ENCODE measurements around the gene SSRP1. TPM values are rescaled to one million over a fixed set of nuclear protein-coding genes. Genes with fewer than 3 reads are reported as not detected.
"Not testable (repeated sequence)": the region's sequence is repeated elsewhere in the genome, so short reads cannot be mapped to it uniquely, and the experiment has no call there.

Gene SSRP1
- total and polyA plus RNA-seq, 2 experiments from 2014 or later, result 205 to 216 TPM

GRCh38 chr11:57283231-57283990, 52.3 kb downstream of the SSRP1 start:
- peaks cover 26% of the 10 kb centered on the region for H3K9me3 Mint-ChIP-seq
- no peaks in the 10 kb centered on the region for H4K20me1 ChIP-seq (replicated peaks; ENCODE audit: insufficient read depth)
- H3K27me3 Mint-ChIP-seq (ENCODE audit: insufficient read depth, low read depth, poor library complexity), result peaks cover 6% of the 10 kb centered on the region
- peaks cover 19% of the 10 kb centered on the region for H3K4me1 ChIP-seq (ENCODE audit: insufficient read depth)
- peak overlapping the region; percentile 51; the same call in 1 of the 2 replicates for H3K27ac Mint-ChIP-seq
- peaks cover 20% of the 10 kb centered on the region for H3K9me2 ChIP-seq (ENCODE audit: insufficient read depth)
- peaks cover 5% of the 10 kb centered on the region; the same call in 1 of the 2 replicates for H3K36me3 ChIP-seq (ENCODE audit: insufficient read depth)
- no peak overlapping the region; the same call in 2 of the 3 replicates for H3K4me3 Mint-ChIP-seq
- ATAC-seq (peak; percentile 87), DNase-seq (ENCODE audit: low spot score) (peak; percentile 77)
- no peaks in the 10 kb centered on the region for H3K27me3 ChIP-seq (ENCODE audit: insufficient read depth)
- peak overlapping the region; percentile 56 for H3K27ac ChIP-seq (ENCODE audit: low read depth)
- TF ChIP-seq POLR2AphosphoS5 (IDR thresholded peaks at IDR 0.05; ENCODE audit: low read depth), result 0 out of 2 replicates have a peak, but pooled peaks have one; percentile 24
- no peak for TF ChIP-seq REST (IDR thresholded peaks at IDR 0.05; ENCODE audit: unreplicated experiment)
- TF ChIP-seq NANOG (IDR thresholded peaks at IDR 0.05; ENCODE audit: borderline replicate concordance), result 0 out of 2 replicates have a peak, but pooled peaks have one; percentile 22
- TF ChIP-seq CREB1 (CRISPR knock-in tag; IDR thresholded peaks at IDR 0.05; ENCODE audit: low read depth), result no peak
- TF ChIP-seq EZH2 (IDR thresholded peaks at IDR 0.05; ENCODE audit: low read depth, unreplicated experiment), result no peak
- TF ChIP-seq, protein P1, sequence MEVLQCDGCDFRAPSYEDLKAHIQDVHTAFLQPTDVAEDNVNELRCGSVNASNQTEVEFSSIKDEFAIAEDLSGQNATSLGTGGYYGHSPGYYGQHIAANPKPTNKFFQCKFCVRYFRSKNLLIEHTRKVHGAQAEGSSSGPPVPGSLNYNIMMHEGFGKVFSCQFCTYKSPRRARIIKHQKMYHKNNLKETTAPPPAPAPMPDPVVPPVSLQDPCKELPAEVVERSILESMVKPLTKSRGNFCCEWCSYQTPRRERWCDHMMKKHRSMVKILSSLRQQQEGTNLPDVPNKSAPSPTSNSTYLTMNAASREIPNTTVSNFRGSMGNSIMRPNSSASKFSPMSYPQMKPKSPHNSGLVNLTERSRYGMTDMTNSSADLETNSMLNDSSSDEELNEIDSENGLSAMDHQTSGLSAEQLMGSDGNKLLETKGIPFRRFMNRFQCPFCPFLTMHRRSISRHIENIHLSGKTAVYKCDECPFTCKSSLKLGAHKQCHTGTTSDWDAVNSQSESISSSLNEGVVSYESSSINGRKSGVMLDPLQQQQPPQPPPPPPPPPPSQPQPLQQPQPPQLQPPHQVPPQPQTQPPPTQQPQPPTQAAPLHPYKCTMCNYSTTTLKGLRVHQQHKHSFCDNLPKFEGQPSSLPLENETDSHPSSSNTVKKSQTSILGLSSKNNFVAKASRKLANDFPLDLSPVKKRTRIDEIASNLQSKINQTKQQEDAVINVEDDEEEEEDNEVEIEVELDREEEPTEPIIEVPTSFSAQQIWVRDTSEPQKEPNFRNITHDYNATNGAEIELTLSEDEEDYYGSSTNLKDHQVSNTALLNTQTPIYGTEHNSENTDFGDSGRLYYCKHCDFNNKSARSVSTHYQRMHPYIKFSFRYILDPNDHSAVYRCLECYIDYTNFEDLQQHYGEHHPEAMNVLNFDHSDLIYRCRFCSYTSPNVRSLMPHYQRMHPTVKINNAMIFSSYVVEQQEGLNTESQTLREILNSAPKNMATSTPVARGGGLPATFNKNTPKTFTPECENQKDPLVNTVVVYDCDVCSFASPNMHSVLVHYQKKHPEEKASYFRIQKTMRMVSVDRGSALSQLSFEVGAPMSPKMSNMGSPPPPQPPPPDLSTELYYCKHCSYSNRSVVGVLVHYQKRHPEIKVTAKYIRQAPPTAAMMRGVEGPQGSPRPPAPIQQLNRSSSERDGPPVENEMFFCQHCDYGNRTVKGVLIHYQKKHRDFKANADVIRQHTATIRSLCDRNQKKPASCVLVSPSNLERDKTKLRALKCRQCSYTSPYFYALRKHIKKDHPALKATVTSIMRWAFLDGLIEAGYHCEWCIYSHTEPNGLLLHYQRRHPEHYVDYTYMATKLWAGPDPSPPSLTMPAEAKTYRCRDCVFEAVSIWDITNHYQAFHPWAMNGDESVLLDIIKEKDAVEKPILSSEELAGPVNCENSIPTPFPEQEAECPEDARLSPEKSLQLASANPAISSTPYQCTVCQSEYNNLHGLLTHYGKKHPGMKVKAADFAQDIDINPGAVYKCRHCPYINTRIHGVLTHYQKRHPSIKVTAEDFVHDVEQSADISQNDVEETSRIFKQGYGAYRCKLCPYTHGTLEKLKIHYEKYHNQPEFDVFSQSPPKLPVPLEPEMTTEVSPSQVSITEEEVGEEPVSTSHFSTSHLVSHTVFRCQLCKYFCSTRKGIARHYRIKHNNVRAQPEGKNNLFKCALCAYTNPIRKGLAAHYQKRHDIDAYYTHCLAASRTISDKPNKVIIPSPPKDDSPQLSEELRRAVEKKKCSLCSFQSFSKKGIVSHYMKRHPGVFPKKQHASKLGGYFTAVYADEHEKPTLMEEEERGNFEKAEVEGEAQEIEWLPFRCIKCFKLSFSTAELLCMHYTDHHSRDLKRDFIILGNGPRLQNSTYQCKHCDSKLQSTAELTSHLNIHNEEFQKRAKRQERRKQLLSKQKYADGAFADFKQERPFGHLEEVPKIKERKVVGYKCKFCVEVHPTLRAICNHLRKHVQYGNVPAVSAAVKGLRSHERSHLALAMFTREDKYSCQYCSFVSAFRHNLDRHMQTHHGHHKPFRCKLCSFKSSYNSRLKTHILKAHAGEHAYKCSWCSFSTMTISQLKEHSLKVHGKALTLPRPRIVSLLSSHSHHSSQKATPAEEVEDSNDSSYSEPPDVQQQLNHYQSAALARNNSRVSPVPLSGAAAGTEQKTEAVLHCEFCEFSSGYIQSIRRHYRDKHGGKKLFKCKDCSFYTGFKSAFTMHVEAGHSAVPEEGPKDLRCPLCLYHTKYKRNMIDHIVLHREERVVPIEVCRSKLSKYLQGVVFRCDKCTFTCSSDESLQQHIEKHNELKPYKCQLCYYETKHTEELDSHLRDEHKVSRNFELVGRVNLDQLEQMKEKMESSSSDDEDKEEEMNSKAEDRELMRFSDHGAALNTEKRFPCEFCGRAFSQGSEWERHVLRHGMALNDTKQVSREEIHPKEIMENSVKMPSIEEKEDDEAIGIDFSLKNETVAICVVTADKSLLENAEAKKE (CRISPR knock-in tag; IDR thresholded peaks at IDR 0.05), result peak; percentile 76; the same call in 1 of the 2 replicates
- TF ChIP-seq JUNB (IDR thresholded peaks at IDR 0.05; ENCODE audit: unreplicated experiment), result no peak
- no peak for TF ChIP-seq ZNF114 (CRISPR knock-in tag; IDR thresholded peaks at IDR 0.05)
- no peak overlapping the region for H2AFZ ChIP-seq
- peak overlapping the region; percentile 10; the same call in 1 of the 2 replicates for H3K4me2 ChIP-seq
- H3K4me1 Mint-ChIP-seq, result peaks cover 42% of the 10 kb centered on the region
- H3K36me3 Mint-ChIP-seq (ENCODE audit: low read depth), result peaks cover 20% of the 10 kb centered on the region
- H3K79me2 ChIP-seq (replicated peaks; ENCODE audit: insufficient read depth), result no peaks in the 10 kb centered on the region
- no peak overlapping the region for H3K4me3 ChIP-seq
- no peaks in the 10 kb centered on the region for H3F3A ChIP-seq (replicated peaks; ENCODE audit: low read depth)

DNA sequence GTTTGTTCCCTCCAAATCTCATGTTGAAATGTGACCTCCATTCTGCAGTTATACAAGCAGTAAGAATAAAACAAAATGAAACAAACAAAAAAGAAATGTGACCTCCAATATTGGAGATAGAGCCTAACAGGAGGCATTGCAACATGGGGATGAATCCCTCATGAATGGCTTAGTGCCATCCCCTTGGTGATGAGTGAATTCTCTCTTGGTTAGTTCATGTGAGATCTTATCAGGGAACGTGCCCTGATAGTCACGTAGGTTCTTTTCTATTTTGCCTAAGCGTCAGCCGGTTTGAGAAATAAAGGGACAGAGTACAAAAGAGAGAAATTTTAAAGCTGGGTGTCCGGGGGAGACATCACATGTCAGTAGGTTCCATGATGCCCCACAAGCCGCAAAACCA, 54.1 kb downstream of the SSRP1 start:
- not testable (repeated sequence) for H3K36me3 ChIP-seq (ENCODE audit: insufficient read depth); H3K4me3 ChIP-seq; H2AFZ ChIP-seq; H3K4me3 Mint-ChIP-seq; H3K27ac ChIP-seq (ENCODE audit: low read depth); H3K79me2 ChIP-seq (replicated peaks; ENCODE audit: insufficient read depth); H3K4me2 ChIP-seq; H3K27me3 Mint-ChIP-seq (ENCODE audit: insufficient read depth, low read depth, poor library complexity); H3K27me3 ChIP-seq (ENCODE audit: insufficient read depth); DNase-seq (ENCODE audit: low spot score); H3K27ac Mint-ChIP-seq; H3F3A ChIP-seq (replicated peaks; ENCODE audit: low read depth); H4K20me1 ChIP-seq (replicated peaks; ENCODE audit: insufficient read depth); ATAC-seq
- Mint-ChIP-seq H3K36me3 (ENCODE audit: low read depth) (peaks cover 20% of the 10 kb centered on the region), H3K4me1 (peaks cover 52% of the 10 kb centered on the region), H3K9me3 (peaks cover 26% of the 10 kb centered on the region)
- H3K4me1 ChIP-seq (ENCODE audit: insufficient read depth), result peaks cover 35% of the 10 kb centered on the region
- H3K9me2 ChIP-seq (ENCODE audit: insufficient read depth), result peaks cover 23% of the 10 kb centered on the region
